H1 (cell line): ENCODE measurements around the gene P3H2. TPM values are rescaled to one million over a fixed set of nuclear protein-coding genes. Genes with fewer than 3 reads are reported as not detected.

ENCODE experiments used
- CTCF ChIA-PET: fragments of 300-600 bp; sonication (Branson Sonifier 250); formaldehyde crosslinking; loops from one replicate; lab custom pipeline; 2021; ENCODE audit not compliant: partially characterized antibody; lab: Charles Lee
- POLR2A ChIA-PET: fragments of 300-600 bp; sonication (Branson Sonifier 250); formaldehyde crosslinking; loops from one replicate; lab custom pipeline; 2021; ENCODE audit warnings: inconsistent platforms; ENCODE audit not compliant: partially characterized antibody; lab: Charles Lee
- DNase-seq, 2 experiments: peaks; one replicate each; pipeline versions ENCODE4 v3.0.0 to v3.0.0-alpha.2; 2010 to 2022; ENCODE audit warnings: low spot score in 2 of 2, low read depth in 1 of 2, mixed read lengths in 1 of 2
- FAIRE-seq: peaks from 2 replicates; lab custom pipeline; 2011; peaks lifted over from hg19 to GRCh38; lab: Jason Lieb, UNC
- H2AFZ ChIP-seq: 2 replicates; pipeline ENCODE4 v1.8.1; 2012; ENCODE audit warnings: low read length, inconsistent platforms
- H2AK5ac ChIP-seq: 2 replicates; pipeline ENCODE4 v1.6.1; 2013; ENCODE audit warnings: low read depth, low read length
- H2BK120ac ChIP-seq: replicated peaks from 2 replicates; pipeline ENCODE3; 2013; ENCODE audit warnings: low read depth, low read length, inconsistent platforms
- H2BK12ac ChIP-seq: 2 replicates; pipeline ENCODE4 v1.6.1; 2013; ENCODE audit warnings: low read depth, low read length
- H2BK15ac ChIP-seq: 2 replicates; pipeline ENCODE4 v1.6.1; 2013; ENCODE audit warnings: low read length
- H2BK20ac ChIP-seq: 2 replicates; pipeline ENCODE4 v1.6.1; 2013; ENCODE audit warnings: low read length
- H2BK5ac ChIP-seq: 2 replicates; pipeline ENCODE4 v1.6.1; 2013; ENCODE audit warnings: low read depth, low read length
- H3K14ac ChIP-seq: 2 replicates; pipeline ENCODE4 v1.6.1; 2013; ENCODE audit warnings: inconsistent platforms; ENCODE audit not compliant: insufficient read length
- H3K18ac ChIP-seq: 2 replicates; pipeline ENCODE4 v1.6.1; 2013; ENCODE audit warnings: low read length; ENCODE audit errors: extremely low read depth
- H3K23ac ChIP-seq: 2 replicates; pipeline ENCODE4 v1.6.1; 2013; ENCODE audit warnings: inconsistent platforms; ENCODE audit not compliant: insufficient read length
- H3K23me2 ChIP-seq: 2 replicates; pipeline ENCODE4 v1.6.1; 2013; ENCODE audit warnings: low read depth, low read length
- H3K27ac ChIP-seq: 2 replicates; pipeline ENCODE4 v1.6.1; 2011; ENCODE audit warnings: low read depth, low read length, inconsistent platforms
- H3K27me3 ChIP-seq, 4 experiments: replicated peaks in 1 of 4; 1 replicate in 1 of 4; 2 replicates in 3 of 4; pipeline versions ENCODE4 v1.6.1 to v1.8.1; 2011 to 2013; ENCODE audit warnings: low read length in 3 of 4, mild to moderate bottlenecking in 3 of 4, inconsistent platforms in 2 of 4, mixed read lengths in 2 of 4, moderate library complexity in 1 of 4; ENCODE audit not compliant: control insufficient read depth in 3 of 4, insufficient read depth in 3 of 4; ENCODE audit errors: extremely low read depth in 1 of 4
- H3K36me3 ChIP-seq, 4 experiments: 2 replicates each; pipeline versions ENCODE4 v1.6.1 to v1.8.1; 2011 to 2013; ENCODE audit warnings: mild to moderate bottlenecking in 4 of 4, low read length in 3 of 4, moderate library complexity in 2 of 4, control low read depth in 1 of 4, inconsistent platforms in 1 of 4; ENCODE audit not compliant: insufficient read depth in 4 of 4, control insufficient read depth in 2 of 4
- H3K4ac ChIP-seq: replicated peaks from 2 replicates; pipeline ENCODE3; 2013; ENCODE audit warnings: low read length, low read depth, mixed read lengths, inconsistent platforms; ENCODE audit not compliant: insufficient read length
- H3K4me1 ChIP-seq, 4 experiments: replicated peaks in 1 of 4; 1 replicate in 1 of 4; 2 replicates in 3 of 4; pipeline versions ENCODE4 v1.6.1 to v1.8.1; 2011 to 2013; ENCODE audit warnings: low read length in 3 of 4, inconsistent platforms in 2 of 4, mixed read lengths in 1 of 4; ENCODE audit not compliant: insufficient read depth in 4 of 4, control insufficient read depth in 3 of 4
- H3K4me2 ChIP-seq, 2 experiments: 2 replicates each; pipeline versions ENCODE4 v1.6.1 to v1.8.1; 2011 to 2013; ENCODE audit warnings: low read depth in 2 of 2, low read length in 2 of 2, control low read depth in 1 of 2, inconsistent platforms in 1 of 2, mild to moderate bottlenecking in 1 of 2; ENCODE audit not compliant: insufficient read depth in 1 of 2
- H3K4me3 ChIP-seq, 4 experiments: fragments of 200-600, 300-600 bp in 1 of 4; sonication (generic), shearing (Covaris generic), sonication (Bioruptor Twin) in 1 of 4; 2 replicates each; pipeline versions ENCODE4 v1.5.1 to v1.8.1; 2011 to 2016; ENCODE audit warnings: low read length in 4 of 4, low read depth in 3 of 4, control low read depth in 2 of 4, inconsistent platforms in 2 of 4, mild to moderate bottlenecking in 2 of 4, mixed read lengths in 1 of 4, moderate library complexity in 1 of 4; ENCODE audit not compliant: insufficient read depth in 2 of 4; ENCODE audit errors: extremely low read depth in 1 of 4
- H3K56ac ChIP-seq: replicated peaks from 2 replicates; pipeline ENCODE3; 2013; ENCODE audit warnings: low read depth, mild to moderate bottlenecking, mixed read lengths, low read length, inconsistent platforms; ENCODE audit not compliant: insufficient read length
- H3K79me1 ChIP-seq: 2 replicates; pipeline ENCODE4 v1.6.1; 2013; ENCODE audit warnings: low read depth, low read length, control low read depth
- H3K79me2 ChIP-seq, 2 experiments: 2 replicates each; pipeline versions ENCODE4 v1.6.1 to v1.8.1; 2012 to 2013; ENCODE audit warnings: low read length in 2 of 2, mild to moderate bottlenecking in 2 of 2, inconsistent platforms in 1 of 2; ENCODE audit not compliant: insufficient read depth in 2 of 2, control insufficient read depth in 1 of 2
- H3K9ac ChIP-seq, 4 experiments: replicated peaks in 1 of 4; 1 replicate in 1 of 4; 2 replicates in 3 of 4; pipeline versions ENCODE4 v1.6.1 to v1.8.1; 2011 to 2013; ENCODE audit warnings: low read depth in 3 of 4, low read length in 3 of 4, control low read depth in 2 of 4, mild to moderate bottlenecking in 2 of 4, moderate library complexity in 2 of 4, inconsistent platforms in 1 of 4; ENCODE audit errors: extremely low read depth in 1 of 4
- H3K9me3 ChIP-seq, 2 experiments: 2 replicates each; pipeline versions ENCODE4 v1.6.1 to v1.8.1; 2012 to 2013; ENCODE audit warnings: mild to moderate bottlenecking in 2 of 2, moderate library complexity in 2 of 2, control low read depth in 1 of 2, inconsistent platforms in 1 of 2, low read depth in 1 of 2, low read length in 1 of 2, mixed read lengths in 1 of 2; ENCODE audit not compliant: insufficient read depth in 2 of 2
- H4K20me1 ChIP-seq, 2 experiments: replicated peaks in 1 of 2; 2 replicates each; pipeline versions ENCODE3 to v1.8.1; 2011 to 2013; ENCODE audit warnings: inconsistent platforms in 2 of 2, low read length in 2 of 2, mild to moderate bottlenecking in 1 of 2; ENCODE audit not compliant: insufficient read depth in 2 of 2, control insufficient read depth in 1 of 2
- H4K5ac ChIP-seq: 2 replicates; pipeline ENCODE4 v1.6.1; 2013; ENCODE audit warnings: low read length, low read depth, mixed read lengths, inconsistent platforms; ENCODE audit not compliant: insufficient read length
- H4K8ac ChIP-seq: 2 replicates; pipeline ENCODE4 v1.8.0; 2013; ENCODE audit warnings: mild to moderate bottlenecking, moderate library complexity, low read length, inconsistent platforms; ENCODE audit not compliant: insufficient read depth; ENCODE audit errors: extremely low read depth
- H4K91ac ChIP-seq: replicated peaks from 2 replicates; pipeline ENCODE3; 2013; ENCODE audit warnings: low read length, mixed read lengths, inconsistent platforms; ENCODE audit not compliant: insufficient read length
- CTBP2 ChIP-seq: IDR thresholded peaks from 2 replicates; pipeline ENCODE4 v1.7.0; 2011; ENCODE audit warnings: borderline replicate concordance, mild to moderate bottlenecking, moderate library complexity, mixed read lengths, low read length; ENCODE audit not compliant: insufficient read depth, insufficient read length
- HDAC6 ChIP-seq: IDR thresholded peaks from one replicate; pipeline ENCODE4 v1.7.1; 2012; ENCODE audit warnings: low read depth, mild to moderate bottlenecking, inconsistent platforms, low read length, moderate library complexity
- JUND ChIP-seq: IDR thresholded peaks from 2 replicates; pipeline ENCODE4 v1.6.1; 2011; ENCODE audit warnings: mild to moderate bottlenecking, improper control_type of control experiment, low read length
- NRF1 ChIP-seq: IDR thresholded peaks from 2 replicates; pipeline ENCODE4 v1.6.1; 2011; ENCODE audit warnings: mild to moderate bottlenecking, low read depth, low read length, improper control_type of control experiment
- SAP30 ChIP-seq: fragments of 300-600 bp; sonication (generic); IDR thresholded peaks from 2 replicates; pipeline ENCODE4 v1.7.1; 2012; ENCODE audit warnings: low read length, moderate library complexity, mild to moderate bottlenecking, inconsistent platforms; ENCODE audit not compliant: insufficient read depth, insufficient replicate concordance
- SIX5 ChIP-seq: IDR thresholded peaks from 2 replicates; pipeline ENCODE4 v1.6.1; 2011; ENCODE audit warnings: mild to moderate bottlenecking, low read depth, low read length
- SRF ChIP-seq: IDR thresholded peaks from 2 replicates; pipeline ENCODE4 v1.6.1; 2011; ENCODE audit warnings: mild to moderate bottlenecking, low read depth, low read length, moderate library complexity
- WGBS, 2 experiments: shearing (Covaris generic) in 1 of 2; methylation state at CpG; one replicate each; pipeline versions ENCODE4 v1.1.6 to v1.1.7; 2013 to 2015; ENCODE audit warnings: low lambda C conversion rate in 2 of 2, mixed read lengths in 2 of 2, inconsistent platforms in 1 of 2, low coverage in 1 of 2, missing lambda C conversion rate in 1 of 2; ENCODE audit not compliant: insufficient replicate concordance in 2 of 2, insufficient coverage in 1 of 2, insufficient read length in 1 of 2; ENCODE audit errors: extremely low coverage in 1 of 2, missing lambda C conversion rate in 1 of 2; 5-methylcytosine and 5-hydroxymethylcytosine counted together
- polyA plus RNA-seq, 7 experiments: library from polyadenylated mRNA; depleted of rRNA in 3 of 7; stranded (reverse) in 5 of 7; unstranded in 2 of 7; fragments of >200 nt in 5 of 7; fragments of 200-250 nt in 2 of 7; gene quantifications; 1 replicate in 5 of 7; 2 replicates in 1 of 7; 4 replicates in 1 of 7; pipeline versions ENCODE4 v1.2.1 to v1.2.3, GENCODE V29; 2011 to 2013; ENCODE audit warnings: missing spikeins in 2 of 7, mixed read lengths in 2 of 7
- total RNA-seq: library from RNA; stranded (reverse); fragmentation: NEBNext Ultra II Directional; extraction: Animal tissue kit (Norgen Biotek cat#: 25700); gene quantifications from 2 replicates; pipeline ENCODE4 v1.2.1, GENCODE V29; 2021
- TF ChIP-seq, protein P1 (sequence below): IDR thresholded peaks from 2 replicates; pipeline ENCODE4 v1.6.1; 2011; ENCODE audit warnings: low read length, improper control_type of control experiment

P3H2 gene
- total and polyA plus RNA-seq, 2 of the 8 experiments (the other 6 are each of a cell fraction or from before 2014, with no cell fraction given) = 40.5 to 60.4 TPM

DNA sequence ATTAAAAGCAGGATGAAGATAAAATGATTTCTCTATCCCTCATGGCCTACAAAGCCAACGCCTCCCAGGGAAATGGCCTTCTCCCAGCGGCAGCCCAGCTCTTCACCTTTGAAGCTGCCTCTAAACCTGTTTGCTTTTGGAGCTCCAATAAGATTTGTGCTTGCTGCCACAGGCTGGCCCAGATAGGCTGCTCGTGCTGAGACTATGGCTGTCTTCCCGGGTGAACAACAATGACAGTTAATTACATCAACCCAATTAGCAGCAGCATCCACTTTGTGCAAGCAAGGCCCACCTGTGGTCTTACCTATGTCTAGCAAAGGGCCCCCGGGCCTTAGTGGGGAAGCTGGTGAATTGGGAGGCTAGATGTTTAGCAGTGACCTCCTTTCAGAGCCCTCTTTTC is 179.6 kb downstream of the P3H2 start:
- H3K79me2 ChIP-seq = no peaks in the 10 kb centered on the region
- WGBS, 2 experiments = 94% methylated on average over 5 of the region's 5 CpGs; no CpG with 5 or more reads in 1 of the 2 experiments
- H4K20me1 ChIP-seq = no peaks in the 10 kb centered on the region
- H3K4me3 ChIP-seq = no peak overlapping the region
- H2BK15ac ChIP-seq = no peak overlapping the region
- H2BK20ac ChIP-seq = no peak overlapping the region
- no peak for FAIRE-seq
- no peaks in the 10 kb centered on the region for H3K4me1 ChIP-seq
- H2BK120ac ChIP-seq = no peak overlapping the region
- no peak overlapping the region for H4K5ac ChIP-seq
- no peak overlapping the region for H3K4me2 ChIP-seq
- POLR2A ChIA-PET = no interaction called here
- H3K56ac ChIP-seq = no peak overlapping the region
- H4K8ac ChIP-seq = no peak overlapping the region
- no peak overlapping the region for H3K27ac ChIP-seq
- H3K23me2 ChIP-seq = no peaks in the 10 kb centered on the region; the same call in 1 of the 2 replicates
- H2AFZ ChIP-seq = no peak overlapping the region
- H3K79me1 ChIP-seq = no peaks in the 10 kb centered on the region
- no peak overlapping the region for H2BK12ac ChIP-seq
- H4K91ac ChIP-seq = no peak overlapping the region
- no peak overlapping the region for H3K14ac ChIP-seq
- no peaks in the 10 kb centered on the region for H3K9me3 ChIP-seq
- H3K23ac ChIP-seq = no peak overlapping the region
- CTCF ChIA-PET = interaction anchor here (0.6 to 2.3 kb wide), 10 partner anchors 10 to 673 kb away, joined by 3 to 9 read pairs (median 5); no protein-coding TSS in a partner anchor
- H3K9ac ChIP-seq = no peak overlapping the region
- no peaks in the 10 kb centered on the region for H3K36me3 ChIP-seq
- no peak overlapping the region for H3K4ac ChIP-seq
- no peak overlapping the region for H2BK5ac ChIP-seq
- H3K27me3 ChIP-seq = no peaks in the 10 kb centered on the region
- no peak overlapping the region for H3K18ac ChIP-seq
- H2AK5ac ChIP-seq = no peak overlapping the region
- no peak for TF ChIP-seq HDAC6
- TF ChIP-seq CTBP2 = no peak
- TF ChIP-seq NRF1 = no peak
- TF ChIP-seq JUND = no peak
- TF ChIP-seq SRF = no peak
- TF ChIP-seq, protein P1, sequence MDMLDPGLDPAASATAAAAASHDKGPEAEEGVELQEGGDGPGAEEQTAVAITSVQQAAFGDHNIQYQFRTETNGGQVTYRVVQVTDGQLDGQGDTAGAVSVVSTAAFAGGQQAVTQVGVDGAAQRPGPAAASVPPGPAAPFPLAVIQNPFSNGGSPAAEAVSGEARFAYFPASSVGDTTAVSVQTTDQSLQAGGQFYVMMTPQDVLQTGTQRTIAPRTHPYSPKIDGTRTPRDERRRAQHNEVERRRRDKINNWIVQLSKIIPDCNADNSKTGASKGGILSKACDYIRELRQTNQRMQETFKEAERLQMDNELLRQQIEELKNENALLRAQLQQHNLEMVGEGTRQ = no peak
- TF ChIP-seq SAP30 = no peak
- no peak for TF ChIP-seq SIX5
- TF ChIP-seq, all 59 proteins: peak for 0
- no peak for DNase-seq
